Loucy (cell line): ENCODE results near the gene SYNJ2.

Experiments
- CTCF ChIP-seq: fragments of 200-600 bp; sonication (generic); conservative IDR thresholded peaks from 2 replicates; pipeline ENCODE4 v1.5.1; 2014; ENCODE audit warnings: mild to moderate bottlenecking, antibody characterized with exemption, low read length
- EZH2phosphoT487 ChIP-seq: fragments of 200-600 bp; IDR thresholded peaks from 2 replicates; pipeline ENCODE4 v1.6.1; 2018; ENCODE audit warnings: antibody characterized with exemption, mild to moderate bottlenecking, moderate library complexity, borderline replicate concordance

GRCh38 chr6:157989541-157990289 lies 8.1 kb downstream of the SYNJ2 start:
- no peak for TF ChIP-seq CTCF
- no peak for TF ChIP-seq EZH2phosphoT487
